ENCODE measurements around the gene CCDC175.

Gene CCDC175

GRCh38 chr14:59474172-59474571 is 102.4 kb downstream of the CCDC175 start:
- Histone ChIP-seq H4K8ac (ENCODE audit: low read depth, low read length) (no peak overlapping the region), H3K18ac (ENCODE audit: low read length) (no peak overlapping the region), H4K91ac (ENCODE audit: low read depth, low read length) (no peak overlapping the region), H2BK120ac (ENCODE audit: insufficient read depth, low read length, poor library complexity) (no peak overlapping the region), H3K9me3 (ENCODE audit: insufficient read depth, low read depth, low read length) (no peaks in the 10 kb centered on the region), H3K14ac (ENCODE audit: low read length) (no peak overlapping the region), H2BK12ac (ENCODE audit: low read length) (no peak overlapping the region), H3K27me3 (ENCODE audit: insufficient read depth, low read length) (no peaks in the 10 kb centered on the region), H2AFZ (ENCODE audit: insufficient read depth, low read length, poor library complexity) (no peak overlapping the region), H3K9ac (ENCODE audit: low read length) (no peak overlapping the region), H3K23ac (ENCODE audit: low read length) (no peak overlapping the region), H2BK5ac (ENCODE audit: low read depth, low read length, poor library complexity) (no peak overlapping the region), H3K79me1 (ENCODE audit: low read length) (no peaks in the 10 kb centered on the region), H2AK5ac (ENCODE audit: low read length) (no peak overlapping the region), H3K36me3 (ENCODE audit: control insufficient read depth in 1 of 2, insufficient read depth in 2 of 2, low read length in 2 of 2) (peaks cover 0 to 15% of the 10 kb centered on the region in 2 experiments), H4K12ac (ENCODE audit: low read depth, low read length) (no peak overlapping the region), H3K79me2 (ENCODE audit: control insufficient read depth, insufficient read depth, low read length, poor library complexity) (no peaks in the 10 kb centered on the region), H3K4me2 (ENCODE audit: low read length) (no peak overlapping the region), H3K4me3 (ENCODE audit: low read depth, low read length) (no peak overlapping the region), H3K4ac (ENCODE audit: low read depth, low read length) (no peak overlapping the region), H3K27ac (ENCODE audit: low read depth, low read length) (no peak overlapping the region), H3K4me1 (ENCODE audit: control insufficient read depth in 1 of 2, insufficient read depth in 2 of 2, low read length in 2 of 2) (peaks cover 0 to 1% of the 10 kb centered on the region in 2 experiments)
- DNase-seq, result no peak
- no CpG with 5 or more reads among the region's 1 CpG for WGBS (ENCODE audit: extremely low coverage, insufficient coverage, insufficient read length)

- H3K4me3 ChIP-seq (ENCODE audit: low read depth, low read length), result peak within 1 kb of the TSS; percentile 72
- H4K91ac ChIP-seq (ENCODE audit: low read depth, low read length), result no peak within 1 kb of the TSS
- peaks cover 7% of the 10 kb centered on the region in 2 experiments for H3K4me1 ChIP-seq (ENCODE audit: control insufficient read depth in 1 of 2, insufficient read depth in 2 of 2, low read length in 2 of 2)
- no peaks in the 10 kb centered on the region for H3K79me1 ChIP-seq (ENCODE audit: low read length)
- H3K4ac ChIP-seq (ENCODE audit: low read depth, low read length), result no peak within 1 kb of the TSS
- H2BK12ac ChIP-seq (ENCODE audit: low read length), result no peak within 1 kb of the TSS
- peaks cover 14% of the 10 kb centered on the region for H3K27me3 ChIP-seq (ENCODE audit: insufficient read depth, low read length)
- no CpG with 5 or more reads among the region's 40 CpGs for WGBS (ENCODE audit: extremely low coverage, insufficient coverage, insufficient read length)
- H2BK120ac ChIP-seq (ENCODE audit: insufficient read depth, low read length, poor library complexity), result no peak within 1 kb of the TSS
- no peak within 1 kb of the TSS for H4K12ac ChIP-seq (ENCODE audit: low read depth, low read length)
- no peaks in the 10 kb centered on the region for H3K79me2 ChIP-seq (ENCODE audit: control insufficient read depth, insufficient read depth, low read length, poor library complexity)
- no peaks in the 10 kb centered on the region for H3K36me3 ChIP-seq (ENCODE audit: control insufficient read depth in 1 of 2, insufficient read depth in 2 of 2, low read length in 2 of 2)
- H2AK5ac ChIP-seq (ENCODE audit: low read length), result no peak within 1 kb of the TSS
- peak in 1 of 2 donors; percentile 16 for DNase-seq
- H3K9ac ChIP-seq (ENCODE audit: low read length), result no peak within 1 kb of the TSS
- no peak within 1 kb of the TSS for H4K8ac ChIP-seq (ENCODE audit: low read depth, low read length)
- H2AFZ ChIP-seq (ENCODE audit: insufficient read depth, low read length, poor library complexity), result peak within 1 kb of the TSS; percentile 14
- no peak within 1 kb of the TSS for H3K18ac ChIP-seq (ENCODE audit: low read length)
- no peak within 1 kb of the TSS for H3K27ac ChIP-seq (ENCODE audit: low read depth, low read length)
- H3K23ac ChIP-seq (ENCODE audit: low read length), result no peak within 1 kb of the TSS
- no peaks in the 10 kb centered on the region for H3K9me3 ChIP-seq (ENCODE audit: insufficient read depth, low read depth, low read length)
- H3K4me2 ChIP-seq (ENCODE audit: low read length), result peak within 1 kb of the TSS; percentile 89
- no peak within 1 kb of the TSS for H3K14ac ChIP-seq (ENCODE audit: low read length)
- no peak within 1 kb of the TSS for H2BK5ac ChIP-seq (ENCODE audit: low read depth, low read length, poor library complexity)
Observed at GRCh38 chr14:59465316-59466135, 111.1 kb downstream of the CCDC175 start, which contains the start of gene GPR135. Gene GPR135, minus strand, starts transcription at chr14:59465380. Its CDS starts 154 bp downstream, at chr14:59465226.

- no peak overlapping the region for H3K23ac ChIP-seq (ENCODE audit: low read length)
- H4K8ac ChIP-seq (ENCODE audit: low read depth, low read length), result no peak overlapping the region
- no peak overlapping the region for H4K91ac ChIP-seq (ENCODE audit: low read depth, low read length)
- no peak overlapping the region for H2BK12ac ChIP-seq (ENCODE audit: low read length)
- no CpG with 5 or more reads among the region's 105 CpGs for WGBS (ENCODE audit: extremely low coverage, insufficient coverage, insufficient read length)
- H3K27ac ChIP-seq (ENCODE audit: low read depth, low read length), result no peak overlapping the region
- no peaks in the 10 kb centered on the region for H3K79me1 ChIP-seq (ENCODE audit: low read length)
- H3K14ac ChIP-seq (ENCODE audit: low read length), result no peak overlapping the region
- H3K9ac ChIP-seq (ENCODE audit: low read length), result no peak overlapping the region
- H3K9me3 ChIP-seq (ENCODE audit: insufficient read depth, low read depth, low read length), result no peaks in the 10 kb centered on the region
- H3K4me2 ChIP-seq (ENCODE audit: low read length), result peak overlapping the region; percentile 89
- no peak overlapping the region for H2BK5ac ChIP-seq (ENCODE audit: low read depth, low read length, poor library complexity)
- no peak overlapping the region for H4K12ac ChIP-seq (ENCODE audit: low read depth, low read length)
- DNase-seq, result peak; percentile 61 to 73
- peak overlapping the region; percentile 14 for H2AFZ ChIP-seq (ENCODE audit: insufficient read depth, low read length, poor library complexity)
- no peak overlapping the region for H3K4ac ChIP-seq (ENCODE audit: low read depth, low read length)
- H3K27me3 ChIP-seq (ENCODE audit: insufficient read depth, low read length), result peaks cover 14% of the 10 kb centered on the region
- no peaks in the 10 kb centered on the region for H3K36me3 ChIP-seq (ENCODE audit: control insufficient read depth in 1 of 2, insufficient read depth in 2 of 2, low read length in 2 of 2)
- H3K18ac ChIP-seq (ENCODE audit: low read length), result no peak overlapping the region
- peaks cover 7% of the 10 kb centered on the region in 2 experiments for H3K4me1 ChIP-seq (ENCODE audit: control insufficient read depth in 1 of 2, insufficient read depth in 2 of 2, low read length in 2 of 2)
- no peaks in the 10 kb centered on the region for H3K79me2 ChIP-seq (ENCODE audit: control insufficient read depth, insufficient read depth, low read length, poor library complexity)
- H3K4me3 ChIP-seq (ENCODE audit: low read depth, low read length), result peak overlapping the region; percentile 72
- H2AK5ac ChIP-seq (ENCODE audit: low read length), result no peak overlapping the region
- H2BK120ac ChIP-seq (ENCODE audit: insufficient read depth, low read length, poor library complexity), result no peak overlapping the region
Observed at GRCh38 chr14:59464486-59465315, 111.9 kb downstream of the CCDC175 start.

- H2AK5ac ChIP-seq (ENCODE audit: low read length), result no peak overlapping the region
- no peak overlapping the region for H3K27ac ChIP-seq (ENCODE audit: low read depth, low read length)
- peaks cover 7% of the 10 kb centered on the region in 2 experiments for H3K4me1 ChIP-seq (ENCODE audit: control insufficient read depth in 1 of 2, insufficient read depth in 2 of 2, low read length in 2 of 2)
- no peaks in the 10 kb centered on the region for H3K36me3 ChIP-seq (ENCODE audit: control insufficient read depth in 1 of 2, insufficient read depth in 2 of 2, low read length in 2 of 2)
- H3K9me3 ChIP-seq (ENCODE audit: insufficient read depth, low read depth, low read length), result no peaks in the 10 kb centered on the region
- no peak overlapping the region for H2AFZ ChIP-seq (ENCODE audit: insufficient read depth, low read length, poor library complexity)
- H2BK12ac ChIP-seq (ENCODE audit: low read length), result no peak overlapping the region
- peaks cover 14% of the 10 kb centered on the region for H3K27me3 ChIP-seq (ENCODE audit: insufficient read depth, low read length)
- no peak overlapping the region for H2BK5ac ChIP-seq (ENCODE audit: low read depth, low read length, poor library complexity)
- no peaks in the 10 kb centered on the region for H3K79me2 ChIP-seq (ENCODE audit: control insufficient read depth, insufficient read depth, low read length, poor library complexity)
- H4K91ac ChIP-seq (ENCODE audit: low read depth, low read length), result no peak overlapping the region
- H3K4me3 ChIP-seq (ENCODE audit: low read depth, low read length), result peak overlapping the region; percentile 72
- DNase-seq, result no peak
- no peaks in the 10 kb centered on the region for H3K79me1 ChIP-seq (ENCODE audit: low read length)
- H4K12ac ChIP-seq (ENCODE audit: low read depth, low read length), result no peak overlapping the region
- H3K4ac ChIP-seq (ENCODE audit: low read depth, low read length), result no peak overlapping the region
- no peak overlapping the region for H2BK120ac ChIP-seq (ENCODE audit: insufficient read depth, low read length, poor library complexity)
- WGBS (ENCODE audit: extremely low coverage, insufficient coverage, insufficient read length), result no CpG with 5 or more reads among the region's 60 CpGs
- H3K18ac ChIP-seq (ENCODE audit: low read length), result no peak overlapping the region
- no peak overlapping the region for H3K9ac ChIP-seq (ENCODE audit: low read length)
- H3K4me2 ChIP-seq (ENCODE audit: low read length), result peak overlapping the region; percentile 89
- H4K8ac ChIP-seq (ENCODE audit: low read depth, low read length), result no peak overlapping the region
- H3K14ac ChIP-seq (ENCODE audit: low read length), result no peak overlapping the region
- H3K23ac ChIP-seq (ENCODE audit: low read length), result no peak overlapping the region
Observed at GRCh38 chr14:59463787-59464485, 112.7 kb downstream of the CCDC175 start.
